SK-N-SH (cell line): ENCODE measurements around the gene FTCD.

Experiments
- CTCF ChIP-seq: fragments of 200-600 bp; sonication (generic); IDR thresholded peaks from 2 replicates; pipeline ENCODE4 v1.6.1; 2017; ENCODE audit warnings: antibody characterized with exemption, mild to moderate bottlenecking, moderate library complexity
- REST ChIP-seq: IDR thresholded peaks from 2 replicates; pipeline ENCODE4 v1.6.1; 2012; ENCODE audit warnings: mild to moderate bottlenecking, low read depth, low read length, moderate library complexity
- USF2 ChIP-seq: fragments of 150-350 bp; IDR thresholded peaks from 2 replicates; pipeline ENCODE4 v1.6.1; 2017; ENCODE audit warnings: antibody characterized with exemption, low read length, low read depth, borderline replicate concordance

- TF ChIP-seq CTCF = no peak
- TF ChIP-seq REST = no peak
- no peak for TF ChIP-seq USF2
Measured at GRCh38 chr21:46145159-46145839, 10.1 kb downstream of the FTCD start.
